ENCODE results near the gene HEATR9.

The HEATR9 gene

DNA sequence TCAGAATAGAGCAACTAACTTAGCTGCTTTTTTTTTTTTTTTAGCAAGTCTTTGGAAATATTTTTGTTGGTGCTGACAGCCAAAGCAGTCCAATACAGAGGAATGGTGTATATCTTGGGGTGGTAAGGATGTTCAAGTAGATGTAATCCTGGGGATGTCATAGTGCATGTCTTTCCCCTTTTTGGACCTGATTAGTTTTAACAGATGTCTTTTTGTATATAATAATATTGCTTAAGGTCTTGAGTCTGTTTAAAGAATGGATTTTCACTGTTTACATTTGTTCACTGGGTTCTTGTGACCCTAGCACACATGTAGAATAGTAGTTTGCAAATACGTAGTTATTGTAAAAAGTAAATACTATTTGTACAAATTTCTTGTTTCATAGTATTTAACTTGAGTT, 51.5 kb downstream of the HEATR9 start:
- Histone ChIP-seq H3K79me2 (ENCODE audit: insufficient read depth, low read length) (peaks cover 98% of the 10 kb centered on the region), H3K9ac (ENCODE audit: low read length) (no peak overlapping the region), H3K9me3 (ENCODE audit: insufficient read depth, low read length) (no peaks in the 10 kb centered on the region), H3K36me3 (ENCODE audit: low read length) (peaks cover 53% of the 10 kb centered on the region), H3K4me2 (ENCODE audit: low read depth, low read length, poor library complexity, severe bottlenecking) (no peak overlapping the region), H3K27me3 (ENCODE audit: low read length) (no peaks in the 10 kb centered on the region), H4K20me1 (ENCODE audit: low read depth, low read length) (peaks cover 66% of the 10 kb centered on the region), H3K4me3 (ENCODE audit: insufficient read depth, low read length, poor library complexity, severe bottlenecking) (no peak overlapping the region), H3K9me2 (replicated peaks; ENCODE audit: insufficient read depth, low read length) (no peaks in the 10 kb centered on the region), H3K27ac (ENCODE audit: low read depth, low read length) (no peak overlapping the region), H2AFZ (ENCODE audit: low read depth, low read length, severe bottlenecking) (no peak overlapping the region), H3F3A (ENCODE audit: insufficient read depth) (peaks cover 20% of the 10 kb centered on the region)
- TF ChIP-seq, protein P1, sequence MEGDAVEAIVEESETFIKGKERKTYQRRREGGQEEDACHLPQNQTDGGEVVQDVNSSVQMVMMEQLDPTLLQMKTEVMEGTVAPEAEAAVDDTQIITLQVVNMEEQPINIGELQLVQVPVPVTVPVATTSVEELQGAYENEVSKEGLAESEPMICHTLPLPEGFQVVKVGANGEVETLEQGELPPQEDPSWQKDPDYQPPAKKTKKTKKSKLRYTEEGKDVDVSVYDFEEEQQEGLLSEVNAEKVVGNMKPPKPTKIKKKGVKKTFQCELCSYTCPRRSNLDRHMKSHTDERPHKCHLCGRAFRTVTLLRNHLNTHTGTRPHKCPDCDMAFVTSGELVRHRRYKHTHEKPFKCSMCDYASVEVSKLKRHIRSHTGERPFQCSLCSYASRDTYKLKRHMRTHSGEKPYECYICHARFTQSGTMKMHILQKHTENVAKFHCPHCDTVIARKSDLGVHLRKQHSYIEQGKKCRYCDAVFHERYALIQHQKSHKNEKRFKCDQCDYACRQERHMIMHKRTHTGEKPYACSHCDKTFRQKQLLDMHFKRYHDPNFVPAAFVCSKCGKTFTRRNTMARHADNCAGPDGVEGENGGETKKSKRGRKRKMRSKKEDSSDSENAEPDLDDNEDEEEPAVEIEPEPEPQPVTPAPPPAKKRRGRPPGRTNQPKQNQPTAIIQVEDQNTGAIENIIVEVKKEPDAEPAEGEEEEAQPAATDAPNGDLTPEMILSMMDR (IDR thresholded peaks at IDR 0.05; ENCODE audit: insufficient read depth, low read length, poor library complexity, severe bottlenecking): no peak
- no peak for TF ChIP-seq EZH2phosphoT487 (conservative IDR thresholded peaks at IDR 0.05; ENCODE audit: low read length)

DNA sequence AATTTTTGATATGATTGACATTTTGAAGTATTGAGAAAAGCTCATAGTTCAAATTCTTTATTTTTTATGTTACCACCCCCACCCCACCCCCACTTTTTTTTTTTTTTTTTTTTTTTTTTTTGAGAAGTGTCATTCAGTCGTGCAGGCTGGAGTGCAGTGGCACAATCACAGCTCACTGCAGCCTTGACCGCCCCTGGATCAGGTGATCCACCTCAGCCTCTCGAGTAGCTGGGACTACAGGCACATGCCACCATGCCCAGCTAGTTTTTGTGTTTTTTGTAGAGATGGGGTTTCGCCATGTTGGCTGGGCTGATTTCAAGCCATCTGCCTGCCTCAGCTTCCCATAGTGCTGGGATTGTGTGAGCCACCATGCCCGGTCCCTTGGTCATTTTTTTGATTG, 52.0 kb downstream of the HEATR9 start:
- no peak overlapping the region for H2AFZ ChIP-seq (ENCODE audit: low read depth, low read length, severe bottlenecking)
- H3K9ac ChIP-seq (ENCODE audit: low read length): no peak overlapping the region
- H3K9me3 ChIP-seq (ENCODE audit: insufficient read depth, low read length): no peaks in the 10 kb centered on the region
- peaks cover 100% of the 10 kb centered on the region for H3K79me2 ChIP-seq (ENCODE audit: insufficient read depth, low read length)
- no peak overlapping the region for H3K27ac ChIP-seq (ENCODE audit: low read depth, low read length)
- no peaks in the 10 kb centered on the region for H3K27me3 ChIP-seq (ENCODE audit: low read length)
- TF ChIP-seq, protein P1 (IDR thresholded peaks at IDR 0.05; ENCODE audit: insufficient read depth, low read length, poor library complexity, severe bottlenecking): no peak
- no peak overlapping the region for H3K4me2 ChIP-seq (ENCODE audit: low read depth, low read length, poor library complexity, severe bottlenecking)
- peaks cover 52% of the 10 kb centered on the region for H3K36me3 ChIP-seq (ENCODE audit: low read length)
- H3F3A ChIP-seq (ENCODE audit: insufficient read depth): peaks cover 20% of the 10 kb centered on the region
- H4K20me1 ChIP-seq (ENCODE audit: low read depth, low read length): peaks cover 68% of the 10 kb centered on the region
- no peaks in the 10 kb centered on the region for H3K9me2 ChIP-seq (replicated peaks; ENCODE audit: insufficient read depth, low read length)
- no peak overlapping the region for H3K4me3 ChIP-seq (ENCODE audit: insufficient read depth, low read length, poor library complexity, severe bottlenecking)

DNA sequence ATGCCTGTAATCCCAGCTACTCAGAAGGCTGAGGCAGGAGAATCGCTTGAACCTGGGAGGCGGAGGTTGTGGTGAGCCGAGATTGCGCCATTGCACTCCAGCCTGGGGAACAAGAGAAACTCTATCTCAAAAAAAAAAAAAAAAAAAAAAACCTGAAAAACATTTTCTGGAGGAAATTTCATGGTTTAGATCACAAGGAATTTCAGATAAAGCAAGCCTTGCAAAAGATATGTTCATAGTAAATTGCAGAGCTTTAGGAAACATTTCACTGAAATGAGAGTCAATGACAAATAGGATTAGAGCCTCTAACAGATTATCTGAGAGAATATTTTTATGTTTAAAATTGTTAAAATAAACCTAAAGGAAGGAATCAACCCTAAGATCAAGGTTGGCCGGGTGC, 56.2 kb downstream of the HEATR9 start:
- no peaks in the 10 kb centered on the region for H3K27me3 ChIP-seq (ENCODE audit: low read length)
- H3K9me3 ChIP-seq (ENCODE audit: insufficient read depth, low read length): no peaks in the 10 kb centered on the region
- H2AFZ ChIP-seq (ENCODE audit: low read depth, low read length, severe bottlenecking): no peak overlapping the region
- no peak overlapping the region for H3K27ac ChIP-seq (ENCODE audit: low read depth, low read length)
- no peak overlapping the region for H3K4me3 ChIP-seq (ENCODE audit: insufficient read depth, low read length, poor library complexity, severe bottlenecking)
- peaks cover 20% of the 10 kb centered on the region for H3K36me3 ChIP-seq (ENCODE audit: low read length)
- peak overlapping the region; percentile 6 for H3K4me2 ChIP-seq (ENCODE audit: low read depth, low read length, poor library complexity, severe bottlenecking)
- H3F3A ChIP-seq (ENCODE audit: insufficient read depth): peaks cover 24% of the 10 kb centered on the region
- TF ChIP-seq EZH2phosphoT487 (conservative IDR thresholded peaks at IDR 0.05; ENCODE audit: low read length): no peak
- TF ChIP-seq, protein P1 (IDR thresholded peaks at IDR 0.05; ENCODE audit: insufficient read depth, low read length, poor library complexity, severe bottlenecking): no peak
- peaks cover 55% of the 10 kb centered on the region for H4K20me1 ChIP-seq (ENCODE audit: low read depth, low read length)
- H3K79me2 ChIP-seq (ENCODE audit: insufficient read depth, low read length): peaks cover 82% of the 10 kb centered on the region
- H3K9me2 ChIP-seq (replicated peaks; ENCODE audit: insufficient read depth, low read length): no peaks in the 10 kb centered on the region
- no peak overlapping the region for H3K9ac ChIP-seq (ENCODE audit: low read length)
